Measurements from ENCODE around the gene OSBPL10.

OSBPL10 gene

GRCh38 chr3:31957106-31957505 lies 24.0 kb downstream of the OSBPL10 start:
- DNase-seq (ENCODE audit: low read depth), result no peak

GRCh38 chr3:31955581-31955980 lies 25.5 kb downstream of the OSBPL10 start:
- DNase-seq (ENCODE audit: low read depth), result no peak

GRCh38 chr3:31953636-31954035 lies 27.4 kb downstream of the OSBPL10 start:
- DNase-seq (ENCODE audit: low read depth), result no peak

- no peak for DNase-seq (ENCODE audit: low read depth)
Observed at GRCh38 chr3:31953091-31953490, 28.0 kb downstream of the OSBPL10 start.

- no peak for DNase-seq (ENCODE audit: low read depth)
Observed at GRCh38 chr3:31952205-31952604, 28.9 kb downstream of the OSBPL10 start.

GRCh38 chr3:31948280-31948679 lies 32.8 kb downstream of the OSBPL10 start:
- no peak for DNase-seq (ENCODE audit: low read depth)

GRCh38 chr3:31947671-31948091 lies 33.4 kb downstream of the OSBPL10 start:
- no peak for DNase-seq (ENCODE audit: low read depth)

GRCh38 chr3:31947162-31947561 lies 33.9 kb downstream of the OSBPL10 start:
- DNase-seq (ENCODE audit: low read depth), result no peak

- DNase-seq (ENCODE audit: low read depth), result no peak
Observed at GRCh38 chr3:31946484-31947081, 34.5 kb downstream of the OSBPL10 start.

- DNase-seq (ENCODE audit: low read depth), result no peak
Observed at GRCh38 chr3:31945738-31946052, 35.4 kb downstream of the OSBPL10 start.

- DNase-seq (ENCODE audit: low read depth), result no peak
Observed at GRCh38 chr3:31943041-31943440, 38.0 kb downstream of the OSBPL10 start.

- no peak for DNase-seq (ENCODE audit: low read depth)
Observed at GRCh38 chr3:31942446-31942845, 38.6 kb downstream of the OSBPL10 start.

GRCh38 chr3:31937225-31937624 lies 43.8 kb downstream of the OSBPL10 start:
- DNase-seq (ENCODE audit: low read depth), result no peak

- DNase-seq (ENCODE audit: low read depth), result no peak
Observed at GRCh38 chr3:31936420-31937060, 44.5 kb downstream of the OSBPL10 start.

- no peak for DNase-seq (ENCODE audit: low read depth)
Observed at GRCh38 chr3:31934866-31935265, 46.2 kb downstream of the OSBPL10 start.

GRCh38 chr3:31934018-31934417 lies 47.0 kb downstream of the OSBPL10 start:
- DNase-seq (ENCODE audit: low read depth), result no peak

GRCh38 chr3:31932990-31933389 lies 48.1 kb downstream of the OSBPL10 start:
- DNase-seq (ENCODE audit: low read depth), result no peak

GRCh38 chr3:31929826-31930502 lies 51.1 kb downstream of the OSBPL10 start:
- DNase-seq (ENCODE audit: low read depth), result no peak

GRCh38 chr3:31927811-31928210 lies 53.3 kb downstream of the OSBPL10 start:
- no peak for DNase-seq (ENCODE audit: low read depth)

- DNase-seq (ENCODE audit: low read depth), result no peak
Observed at GRCh38 chr3:31926543-31926942, 54.5 kb downstream of the OSBPL10 start.

GRCh38 chr3:31925271-31925630 lies 55.8 kb downstream of the OSBPL10 start:
- DNase-seq (ENCODE audit: low read depth), result no peak

GRCh38 chr3:31924610-31925270 lies 56.3 kb downstream of the OSBPL10 start:
- no peak for DNase-seq (ENCODE audit: low read depth)

GRCh38 chr3:31922962-31923361 lies 58.1 kb downstream of the OSBPL10 start:
- no peak for DNase-seq (ENCODE audit: low read depth)

Measured in stimulated activated CD8-positive, alpha-beta memory T cell treated with anti-CD3 and anti-CD28 coated beads, Interleukin-12 subunit alpha, Interleukin-12 subunit beta, amount 100 ng/mL, for 4 hours (primary cell).